SK-N-SH (cell line): ENCODE results near the gene CYB561D1. TPM values are rescaled to one million over a fixed set of nuclear protein-coding genes. Genes with fewer than 3 reads are reported as not detected.

Source experiments
- CTCF ChIA-PET: fragments of 300-600, 350-600 bp; formaldehyde crosslinking; extraction: SDS; loops from one replicate; lab custom pipeline; 2021; lab: Yijun Ruan, JAX
- POLR2A ChIA-PET: fragments of 350-600 bp; sonication (Branson Sonifier 250); formaldehyde crosslinking; extraction: SDS; loops from one replicate; lab custom pipeline; 2020; ENCODE audit warnings: antibody characterized with exemption, inconsistent platforms; lab: Yijun Ruan, JAX
- DNase-seq: peaks from one replicate; pipeline ENCODE4 v3.0.0; 2012
- H2AFZ ChIP-seq: fragments of 200-600 bp; sonication (generic); 2 replicates; pipeline ENCODE4 v1.8.1; 2016; ENCODE audit warnings: antibody characterized with exemption, mild to moderate bottlenecking, low read depth
- H3F3A ChIP-seq: fragments of 200-600 bp; sonication (generic); replicated peaks from 2 replicates; pipeline ENCODE3; 2016; ENCODE audit warnings: antibody characterized with exemption, mild to moderate bottlenecking; ENCODE audit not compliant: insufficient read depth
- H3K27ac ChIP-seq, 2 experiments: fragments of 200-500 bp in 1 of 2; fragments of 200-600 bp in 1 of 2; sonication (Bioruptor generic) in 1 of 2; sonication (generic), shearing (Covaris generic) in 1 of 2; 2 replicates each; pipeline versions ENCODE4 v1.5.1 to v1.6.1; 2014 to 2016; ENCODE audit warnings: low read depth in 2 of 2, inconsistent platforms in 1 of 2, low read length in 1 of 2, mild to moderate bottlenecking in 1 of 2, mixed read lengths in 1 of 2
- H3K27me3 ChIP-seq: fragments of 200-600 bp; sonication (generic), shearing (Covaris generic); 2 replicates; pipeline ENCODE4 v1.6.1; 2016; ENCODE audit warnings: mixed run types; ENCODE audit not compliant: insufficient read depth
- H3K36me3 ChIP-seq, 2 experiments: fragments of 200-500 bp in 1 of 2; fragments of 200-600 bp in 1 of 2; sonication (Bioruptor generic) in 1 of 2; sonication (generic) in 1 of 2; replicated peaks in 1 of 2; 2 replicates each; pipeline versions ENCODE3 to v1.5.1; 2014 to 2016; ENCODE audit warnings: low read length in 1 of 2, mild to moderate bottlenecking in 1 of 2; ENCODE audit not compliant: insufficient read depth in 2 of 2, control insufficient read depth in 1 of 2
- H3K4me1 ChIP-seq, 2 experiments: fragments of 200-500 bp in 1 of 2; fragments of 200-600 bp in 1 of 2; sonication (Bioruptor generic) in 1 of 2; sonication (generic), shearing (Covaris generic) in 1 of 2; 2 replicates each; pipeline versions ENCODE4 v1.5.1 to v1.6.1; 2014 to 2016; ENCODE audit warnings: low read depth in 1 of 2, low read length in 1 of 2, mixed run types in 1 of 2; ENCODE audit not compliant: insufficient read depth in 2 of 2, control insufficient read depth in 1 of 2
- H3K4me2 ChIP-seq: fragments of 200-600 bp; sonication (generic), shearing (Covaris generic); 2 replicates; pipeline ENCODE4 v1.6.1; 2017; ENCODE audit warnings: mixed run types
- H3K4me3 ChIP-seq, 2 experiments: fragments of 200-500 bp in 1 of 2; fragments of 200-600 bp in 1 of 2; sonication (Bioruptor generic) in 1 of 2; sonication (generic), shearing (Covaris generic) in 1 of 2; 2 replicates each; pipeline versions ENCODE4 v1.5.1 to v1.8.1; 2014 to 2016; ENCODE audit warnings: low read depth in 2 of 2, inconsistent platforms in 1 of 2, low read length in 1 of 2, mild to moderate bottlenecking in 1 of 2, mixed read lengths in 1 of 2, moderate library complexity in 1 of 2
- H3K79me2 ChIP-seq: fragments of 200-600 bp; sonication (generic); 2 replicates; pipeline ENCODE4 v1.8.1; 2017; ENCODE audit warnings: mild to moderate bottlenecking; ENCODE audit not compliant: insufficient read depth
- H3K9ac ChIP-seq: fragments of 200-600 bp; sonication (generic); 2 replicates; pipeline ENCODE4 v1.6.1; 2017; ENCODE audit warnings: mixed run types
- H3K9me2 ChIP-seq: fragments of 200-600 bp; sonication (generic); 2 replicates; pipeline ENCODE4 v1.6.1; 2017; ENCODE audit warnings: mixed run types
- H3K9me3 ChIP-seq: fragments of 200-600 bp; sonication (generic); 2 replicates; pipeline ENCODE4 v1.6.1; 2017; ENCODE audit warnings: mixed run types, mild to moderate bottlenecking, moderate library complexity
- H4K20me1 ChIP-seq: fragments of 200-600 bp; sonication (generic); 2 replicates; pipeline ENCODE4 v1.6.1; 2017; ENCODE audit warnings: mild to moderate bottlenecking, mixed run types; ENCODE audit not compliant: insufficient read depth
- ELF1 ChIP-seq: IDR thresholded peaks from 2 replicates; pipeline ENCODE4 v1.4.0; 2012
- EP300 ChIP-seq, 2 experiments: IDR thresholded peaks; 2 replicates each; pipeline versions ENCODE4 v1.4.0 to v1.6.1; 2012; ENCODE audit warnings: borderline replicate concordance in 1 of 2, low read depth in 1 of 2, low read length in 1 of 2
- EZH2phosphoT487 ChIP-seq: fragments of 200-600 bp; sonication (generic); IDR thresholded peaks from 2 replicates; pipeline ENCODE4 v1.6.1; 2017; ENCODE audit warnings: low read depth, mixed run types, mild to moderate bottlenecking, antibody characterized with exemption, moderate library complexity, borderline replicate concordance
- FOSL2 ChIP-seq: IDR thresholded peaks from 2 replicates; pipeline ENCODE4 v1.4.0; 2012; ENCODE audit warnings: low read depth, mild to moderate bottlenecking, moderate library complexity, borderline replicate concordance
- FOXJ3 ChIP-seq: sonication (generic); formaldehyde crosslinking; IDR thresholded peaks from 2 replicates; pipeline ENCODE4 v1.5.1; 2020; ENCODE audit warnings: mild to moderate bottlenecking, missing genetic modification reagents
- FOXM1 ChIP-seq: IDR thresholded peaks from 2 replicates; pipeline ENCODE4 v1.4.0; 2012; ENCODE audit warnings: low read depth, mild to moderate bottlenecking
- GABPA ChIP-seq: IDR thresholded peaks from 2 replicates; pipeline ENCODE4 v1.4.0; 2012; ENCODE audit warnings: low read depth, mild to moderate bottlenecking
- GATA2 ChIP-seq: sonication (generic); formaldehyde crosslinking; IDR thresholded peaks from 2 replicates; pipeline ENCODE4 v1.5.0; 2020; ENCODE audit warnings: mild to moderate bottlenecking, missing genetic modification reagents
- MEF2A ChIP-seq: IDR thresholded peaks from 2 replicates; pipeline ENCODE4 v1.4.0; 2012; ENCODE audit warnings: low read depth, borderline replicate concordance
- MXI1 ChIP-seq: IDR thresholded peaks from 2 replicates; pipeline ENCODE4 v1.6.1; 2012; ENCODE audit warnings: mild to moderate bottlenecking, low read depth, low read length, improper control_type of control experiment
- NRF1 ChIP-seq: IDR thresholded peaks from 2 replicates; pipeline ENCODE4 v1.6.1; 2012; ENCODE audit warnings: low read depth, mild to moderate bottlenecking, low read length
- POLR2AphosphoS5 ChIP-seq: IDR thresholded peaks from 2 replicates; pipeline ENCODE4 v1.6.1; 2012; ENCODE audit warnings: low read depth, low read length
- RAD21 ChIP-seq: IDR thresholded peaks from 2 replicates; pipeline ENCODE4 v1.6.1; 2012; ENCODE audit warnings: mild to moderate bottlenecking, low read length
- RCOR1 ChIP-seq: fragments of 150-350 bp; IDR thresholded peaks from 2 replicates; pipeline ENCODE4 v1.6.1; 2017; ENCODE audit warnings: antibody characterized with exemption, low read length
- RFX5 ChIP-seq: IDR thresholded peaks from 2 replicates; pipeline ENCODE4 v1.6.1; 2012; ENCODE audit warnings: mild to moderate bottlenecking, improper control_type of control experiment, low read length
- SIN3A ChIP-seq: IDR thresholded peaks from 2 replicates; pipeline ENCODE4 v1.6.1; 2012; ENCODE audit warnings: low read depth, mild to moderate bottlenecking, low read length, moderate library complexity, borderline replicate concordance
- TAF1 ChIP-seq: IDR thresholded peaks from 2 replicates; pipeline ENCODE4 v1.6.1; 2012; ENCODE audit warnings: low read depth, mild to moderate bottlenecking, low read length, moderate library complexity, borderline replicate concordance
- YY1 ChIP-seq: IDR thresholded peaks from 2 replicates; pipeline ENCODE4 v1.4.0; 2012; ENCODE audit warnings: low read depth, mild to moderate bottlenecking
- WGBS: methylation state at CpG from one replicate; pipeline ENCODE4 v1.1.6; 2017; ENCODE audit warnings: low lambda C conversion rate; 5-methylcytosine and 5-hydroxymethylcytosine counted together
- polyA plus RNA-seq, 3 experiments: library from polyadenylated mRNA; depleted of rRNA; stranded (reverse); fragments of >200 nt; gene quantifications; 2 replicates each; pipeline ENCODE4 v1.2.3, GENCODE V29; 2012
- TF ChIP-seq, protein P1 (sequence below): fragments of 200-600 bp; sonication (generic); IDR thresholded peaks from 2 replicates; pipeline ENCODE4 v1.6.1; 2017; ENCODE audit warnings: antibody characterized with exemption, mild to moderate bottlenecking, moderate library complexity
- TF ChIP-seq, protein P2 (sequence below): IDR thresholded peaks from 2 replicates; pipeline ENCODE4; 2012
- TF ChIP-seq, protein P3 (sequence below): IDR thresholded peaks from 2 replicates; pipeline ENCODE4 v1.4.0; 2012; ENCODE audit warnings: low read depth, borderline replicate concordance
- TF ChIP-seq, protein P4 (sequence below): IDR thresholded peaks from 2 replicates; pipeline ENCODE4 v1.6.1; 2012; ENCODE audit warnings: mild to moderate bottlenecking, low read depth, low read length, moderate library complexity
- TF ChIP-seq, protein P5 (sequence below): fragments of 150-350 bp; IDR thresholded peaks from 2 replicates; pipeline ENCODE4 v1.6.1; 2017; ENCODE audit warnings: antibody characterized with exemption, low read length, low read depth, borderline replicate concordance

The CYB561D1 gene
- polyA plus RNA-seq, 1 of the 3 experiments (the other 2 are of a cell fraction): 5.4 TPM

DNA sequence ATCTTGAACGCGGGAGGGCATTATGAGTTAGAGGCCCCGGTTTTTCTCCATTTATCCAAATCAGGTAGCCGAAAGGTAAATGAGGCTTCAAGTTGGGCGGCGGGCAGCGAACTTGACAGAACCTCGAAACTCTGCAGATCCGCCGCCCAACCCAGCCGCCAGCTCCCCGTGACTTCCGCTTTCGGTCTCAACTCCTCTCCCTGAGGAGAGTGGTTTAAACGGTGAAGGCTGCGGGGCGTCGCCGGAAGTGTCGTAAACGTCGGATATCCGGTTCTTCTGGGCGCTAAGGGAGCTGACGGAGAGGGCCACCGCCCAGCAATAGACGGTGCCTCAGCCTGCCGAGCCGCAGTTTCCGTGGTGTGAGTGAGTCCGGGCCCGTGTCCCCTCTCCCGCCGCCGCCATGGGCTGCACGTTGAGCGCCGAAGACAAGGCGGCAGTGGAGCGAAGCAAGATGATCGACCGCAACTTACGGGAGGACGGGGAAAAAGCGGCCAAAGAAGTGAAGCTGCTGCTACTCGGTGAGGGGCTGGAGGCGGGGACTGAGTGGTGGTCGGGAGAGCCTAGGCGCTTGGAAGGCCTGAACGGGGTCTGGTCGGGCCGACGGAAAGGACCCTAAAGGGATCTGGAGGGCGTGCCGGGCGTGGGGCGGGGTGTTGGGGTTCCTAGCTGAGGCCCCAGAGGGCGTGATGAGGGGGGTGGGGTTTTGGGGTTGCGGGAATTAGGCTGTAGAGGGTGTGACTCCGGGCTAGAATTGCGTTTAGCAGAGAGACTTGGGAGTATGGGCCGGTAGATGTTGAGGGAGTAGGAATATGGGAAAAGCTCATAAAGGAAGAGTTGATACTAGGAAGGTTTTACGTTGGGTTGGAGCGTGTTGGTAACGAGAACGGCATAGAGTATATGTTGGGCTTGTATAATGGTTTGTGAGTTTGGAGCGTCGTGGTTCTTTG lies 54.7 kb downstream of the CYB561D1 start, which contains the start of gene GNAI3:
Gene GNAI3, plus strand, starts transcription at position 295 of the 947 bp plus-strand sequence. Its CDS starts 106 bp downstream, at position 401.
- H3K27me3 ChIP-seq: no peaks in the 10 kb centered on the region
- H3K4me2 ChIP-seq: peak within 1 kb of the TSS; percentile 80
- ChIA-PET CTCF (interaction anchor here (0.6 to 4.7 kb wide), 28 partner anchors 13 to 912 kb away, joined by 3 to 60 read pairs (median 4); partner anchors contain the start of genes AHCYL1, ATXN7L2 and CYB561D1), POLR2A (interaction anchor here (0.6 to 2.7 kb wide), 22 partner anchors 12 to 665 kb away, joined by 3 to 44 read pairs (median 4); partner anchors contain the start of genes AHCYL1, AMPD2, GNAT2 and GSTM4)
- H3K4me3 ChIP-seq: peak within 1 kb of the TSS; percentile 80 to 88
- no peaks in the 10 kb centered on the region for H3K9me2 ChIP-seq
- peaks cover 46% of the 10 kb centered on the region for H4K20me1 ChIP-seq
- H3K4me1 ChIP-seq: peaks cover 3 to 20% of the 10 kb centered on the region in 2 experiments; a peak in 3 of 4 replicates
- H3K9ac ChIP-seq: peak within 1 kb of the TSS; percentile 93
- peaks cover 66% of the 10 kb centered on the region for H3K79me2 ChIP-seq
- peaks cover 0 to 3% of the 10 kb centered on the region in 2 experiments for H3K36me3 ChIP-seq
- no peaks in the 10 kb centered on the region for H3K9me3 ChIP-seq
- 1% methylated on average over 51 of the region's 68 CpGs for WGBS
- H3F3A ChIP-seq: peaks cover 4% of the 10 kb centered on the region
- peak; percentile 90 for DNase-seq
- peak within 1 kb of the TSS; percentile 88 to 93 for H3K27ac ChIP-seq
- peak within 1 kb of the TSS; percentile 89 for H2AFZ ChIP-seq
- TF ChIP-seq FOXM1 (no peak), MXI1 (peak; percentile 91), GATA2 (CRISPR knock-in tag) (0 out of 2 replicates have a peak, but pooled peaks have one; percentile 6), POLR2AphosphoS5 (peak; percentile 98), GABPA (peak; percentile 93), EZH2phosphoT487 (no peak), RFX5 (peak; percentile 58; the same call in 1 of the 2 replicates), FOXJ3 (no peak; the same call in 1 of the 2 replicates), SIN3A (0 out of 2 replicates have a peak, but pooled peaks have one; percentile 64), MEF2A (no peak), EP300 (IDR thresholded peaks at IDR 0.05; ENCODE audit: borderline replicate concordance in 1 of 2, low read depth in 1 of 2, low read length in 1 of 2) (peak in 1 of 2 experiments; percentile 33; a peak in 1 of 4 replicates), YY1 (peak; percentile 54; the same call in 1 of the 2 replicates), NRF1 (no peak), RCOR1 (no peak), FOSL2 (no peak), TAF1 (peak; percentile 96), RAD21 (no peak; the same call in 1 of the 2 replicates), ELF1 (peak; percentile 87)
- TF ChIP-seq, protein P1, sequence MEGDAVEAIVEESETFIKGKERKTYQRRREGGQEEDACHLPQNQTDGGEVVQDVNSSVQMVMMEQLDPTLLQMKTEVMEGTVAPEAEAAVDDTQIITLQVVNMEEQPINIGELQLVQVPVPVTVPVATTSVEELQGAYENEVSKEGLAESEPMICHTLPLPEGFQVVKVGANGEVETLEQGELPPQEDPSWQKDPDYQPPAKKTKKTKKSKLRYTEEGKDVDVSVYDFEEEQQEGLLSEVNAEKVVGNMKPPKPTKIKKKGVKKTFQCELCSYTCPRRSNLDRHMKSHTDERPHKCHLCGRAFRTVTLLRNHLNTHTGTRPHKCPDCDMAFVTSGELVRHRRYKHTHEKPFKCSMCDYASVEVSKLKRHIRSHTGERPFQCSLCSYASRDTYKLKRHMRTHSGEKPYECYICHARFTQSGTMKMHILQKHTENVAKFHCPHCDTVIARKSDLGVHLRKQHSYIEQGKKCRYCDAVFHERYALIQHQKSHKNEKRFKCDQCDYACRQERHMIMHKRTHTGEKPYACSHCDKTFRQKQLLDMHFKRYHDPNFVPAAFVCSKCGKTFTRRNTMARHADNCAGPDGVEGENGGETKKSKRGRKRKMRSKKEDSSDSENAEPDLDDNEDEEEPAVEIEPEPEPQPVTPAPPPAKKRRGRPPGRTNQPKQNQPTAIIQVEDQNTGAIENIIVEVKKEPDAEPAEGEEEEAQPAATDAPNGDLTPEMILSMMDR: no peak
- TF ChIP-seq, protein P2, sequence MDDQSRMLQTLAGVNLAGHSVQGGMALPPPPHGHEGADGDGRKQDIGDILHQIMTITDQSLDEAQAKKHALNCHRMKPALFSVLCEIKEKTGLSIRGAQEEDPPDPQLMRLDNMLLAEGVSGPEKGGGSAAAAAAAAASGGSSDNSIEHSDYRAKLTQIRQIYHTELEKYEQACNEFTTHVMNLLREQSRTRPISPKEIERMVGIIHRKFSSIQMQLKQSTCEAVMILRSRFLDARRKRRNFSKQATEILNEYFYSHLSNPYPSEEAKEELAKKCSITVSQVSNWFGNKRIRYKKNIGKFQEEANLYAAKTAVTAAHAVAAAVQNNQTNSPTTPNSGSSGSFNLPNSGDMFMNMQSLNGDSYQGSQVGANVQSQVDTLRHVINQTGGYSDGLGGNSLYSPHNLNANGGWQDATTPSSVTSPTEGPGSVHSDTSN: no peak
- TF ChIP-seq, protein P3, sequence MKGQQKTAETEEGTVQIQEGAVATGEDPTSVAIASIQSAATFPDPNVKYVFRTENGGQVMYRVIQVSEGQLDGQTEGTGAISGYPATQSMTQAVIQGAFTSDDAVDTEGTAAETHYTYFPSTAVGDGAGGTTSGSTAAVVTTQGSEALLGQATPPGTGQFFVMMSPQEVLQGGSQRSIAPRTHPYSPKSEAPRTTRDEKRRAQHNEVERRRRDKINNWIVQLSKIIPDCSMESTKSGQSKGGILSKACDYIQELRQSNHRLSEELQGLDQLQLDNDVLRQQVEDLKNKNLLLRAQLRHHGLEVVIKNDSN: peak; percentile 75
- TF ChIP-seq, protein P4, sequence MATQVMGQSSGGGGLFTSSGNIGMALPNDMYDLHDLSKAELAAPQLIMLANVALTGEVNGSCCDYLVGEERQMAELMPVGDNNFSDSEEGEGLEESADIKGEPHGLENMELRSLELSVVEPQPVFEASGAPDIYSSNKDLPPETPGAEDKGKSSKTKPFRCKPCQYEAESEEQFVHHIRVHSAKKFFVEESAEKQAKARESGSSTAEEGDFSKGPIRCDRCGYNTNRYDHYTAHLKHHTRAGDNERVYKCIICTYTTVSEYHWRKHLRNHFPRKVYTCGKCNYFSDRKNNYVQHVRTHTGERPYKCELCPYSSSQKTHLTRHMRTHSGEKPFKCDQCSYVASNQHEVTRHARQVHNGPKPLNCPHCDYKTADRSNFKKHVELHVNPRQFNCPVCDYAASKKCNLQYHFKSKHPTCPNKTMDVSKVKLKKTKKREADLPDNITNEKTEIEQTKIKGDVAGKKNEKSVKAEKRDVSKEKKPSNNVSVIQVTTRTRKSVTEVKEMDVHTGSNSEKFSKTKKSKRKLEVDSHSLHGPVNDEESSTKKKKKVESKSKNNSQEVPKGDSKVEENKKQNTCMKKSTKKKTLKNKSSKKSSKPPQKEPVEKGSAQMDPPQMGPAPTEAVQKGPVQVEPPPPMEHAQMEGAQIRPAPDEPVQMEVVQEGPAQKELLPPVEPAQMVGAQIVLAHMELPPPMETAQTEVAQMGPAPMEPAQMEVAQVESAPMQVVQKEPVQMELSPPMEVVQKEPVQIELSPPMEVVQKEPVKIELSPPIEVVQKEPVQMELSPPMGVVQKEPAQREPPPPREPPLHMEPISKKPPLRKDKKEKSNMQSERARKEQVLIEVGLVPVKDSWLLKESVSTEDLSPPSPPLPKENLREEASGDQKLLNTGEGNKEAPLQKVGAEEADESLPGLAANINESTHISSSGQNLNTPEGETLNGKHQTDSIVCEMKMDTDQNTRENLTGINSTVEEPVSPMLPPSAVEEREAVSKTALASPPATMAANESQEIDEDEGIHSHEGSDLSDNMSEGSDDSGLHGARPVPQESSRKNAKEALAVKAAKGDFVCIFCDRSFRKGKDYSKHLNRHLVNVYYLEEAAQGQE: peak; percentile 52; the same call in 1 of the 2 replicates
- TF ChIP-seq, protein P5, sequence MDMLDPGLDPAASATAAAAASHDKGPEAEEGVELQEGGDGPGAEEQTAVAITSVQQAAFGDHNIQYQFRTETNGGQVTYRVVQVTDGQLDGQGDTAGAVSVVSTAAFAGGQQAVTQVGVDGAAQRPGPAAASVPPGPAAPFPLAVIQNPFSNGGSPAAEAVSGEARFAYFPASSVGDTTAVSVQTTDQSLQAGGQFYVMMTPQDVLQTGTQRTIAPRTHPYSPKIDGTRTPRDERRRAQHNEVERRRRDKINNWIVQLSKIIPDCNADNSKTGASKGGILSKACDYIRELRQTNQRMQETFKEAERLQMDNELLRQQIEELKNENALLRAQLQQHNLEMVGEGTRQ: no peak
